Thoracic aorta (tissue), 2 donors: ENCODE data around the gene KNTC1. TPM values are rescaled to one million over a fixed set of nuclear protein-coding genes. Genes with fewer than 3 reads are reported as not detected.
"Not testable (repeated sequence)": the region's sequence is repeated elsewhere in the genome, so short reads cannot be mapped to it uniquely, and the experiment has no call there.

Experiments
- ATAC-seq: fragments of 150-250 bp; one replicate; pipeline ENCODE4 v1.8.0; 2017; ENCODE audit warnings: low read depth; ENCODE audit not compliant: insufficient number of reproducible peaks, low FRiP score
- DNase-seq: peaks from one replicate; pipeline ENCODE4 v3.0.0-alpha.2; 2020; ENCODE audit warnings: low spot score
- H3K27ac ChIP-seq, 2 donors: fragments of 200-600 bp; sonication (generic); 1 replicate in 1 of 2; 2 replicates in 1 of 2; pipeline ENCODE4 v1.5.1; 2016; ENCODE audit warnings: mild to moderate bottlenecking in 2 of 2, moderate library complexity in 2 of 2
- H3K27me3 ChIP-seq: fragments of 200-600 bp; sonication (generic); replicated peaks from 2 replicates; pipeline ENCODE4 v1.6.0; 2016; ENCODE audit warnings: mild to moderate bottlenecking; ENCODE audit not compliant: insufficient read depth
- H3K36me3 ChIP-seq: fragments of 200-600 bp; sonication (generic); one replicate; pipeline ENCODE4 v1.5.1; 2016
- H3K4me1 ChIP-seq, 2 donors: fragments of 200-600 bp; sonication (generic); 1 replicate in 1 of 2; 2 replicates in 1 of 2; pipeline versions ENCODE4 v1.5.1 to v1.6.0; 2016; ENCODE audit warnings: low read depth in 2 of 2, mild to moderate bottlenecking in 1 of 2; ENCODE audit not compliant: control insufficient read depth in 1 of 2
- H3K4me3 ChIP-seq: fragments of 200-600 bp; sonication (generic); 2 replicates; pipeline ENCODE4 v1.5.1; 2016; ENCODE audit warnings: mild to moderate bottlenecking
- H3K9me3 ChIP-seq: fragments of 200-600 bp; sonication (generic); 2 replicates; pipeline ENCODE4 v1.5.1; 2016
- CTCF ChIP-seq: fragments of 200-600 bp; sonication (generic); IDR thresholded peaks from one replicate; pipeline ENCODE4 v1.5.1; 2019; ENCODE audit warnings: antibody characterized with exemption
- total RNA-seq, 2 donors: library from RNA; depleted of rRNA; stranded (reverse); fragments of >200 nt; gene quantifications; one replicate each; pipeline versions ENCODE4 v1.1.0 to v1.2.3, GENCODE V29; 2016

KNTC1 gene
- total RNA-seq, 2 donors from 2014 or later: 11.4 to 24.4 TPM

- ATAC-seq (no peak), DNase-seq (no peak)
- Histone ChIP-seq H3K9me3 (no peaks in the 10 kb centered on the region), H3K4me3 (no peak overlapping the region), H3K27me3 (no peaks in the 10 kb centered on the region), H3K36me3 (peaks cover 40% of the 10 kb centered on the region), H3K27ac (no peak overlapping the region), H3K4me1 (peaks cover 3 to 11% of the 10 kb centered on the region in 2 donors)
- no peak for TF ChIP-seq CTCF
Observed at GRCh38 chr12:122503783-122504590, 23.1 kb upstream of the KNTC1 start.

- Histone ChIP-seq H3K36me3 (peaks cover 55% of the 10 kb centered on the region), H3K4me1 (peaks cover 0 to 5% of the 10 kb centered on the region in 2 donors), H3K9me3 (no peaks in the 10 kb centered on the region), H3K27ac (no peak overlapping the region), H3K4me3 (no peak overlapping the region), H3K27me3 (no peaks in the 10 kb centered on the region)
- DNase-seq (no peak), ATAC-seq (no peak)
- no peak for TF ChIP-seq CTCF
Observed at GRCh38 chr12:122505419-122506051, 21.5 kb upstream of the KNTC1 start.

- TF ChIP-seq CTCF: no peak
- Histone ChIP-seq H3K27me3 (no peaks in the 10 kb centered on the region), H3K36me3 (peaks cover 63% of the 10 kb centered on the region), H3K9me3 (no peaks in the 10 kb centered on the region), H3K4me3 (no peak overlapping the region), H3K4me1 (no peaks in the 10 kb centered on the region), H3K27ac (no peak overlapping the region)
- DNase-seq: no peak
- no peak for ATAC-seq
Observed at GRCh38 chr12:122506393-122506938, 20.6 kb upstream of the KNTC1 start.

- Histone ChIP-seq H3K27ac (no peak overlapping the region), H3K4me1 (no peaks in the 10 kb centered on the region), H3K4me3 (no peak overlapping the region), H3K27me3 (no peaks in the 10 kb centered on the region), H3K36me3 (peaks cover 77% of the 10 kb centered on the region), H3K9me3 (no peaks in the 10 kb centered on the region)
- no peak for TF ChIP-seq CTCF
- DNase-seq (no peak), ATAC-seq (no peak)
Observed at GRCh38 chr12:122508163-122508562, 18.9 kb upstream of the KNTC1 start.

GRCh38 chr12:122513028-122513427 lies 14.0 kb upstream of the KNTC1 start:
- H3K27me3 ChIP-seq, DNase-seq, H3K9me3 ChIP-seq, H3K4me1 ChIP-seq, H3K4me3 ChIP-seq, H3K27ac ChIP-seq, ATAC-seq: not testable (repeated sequence)
- peaks cover 89% of the 10 kb centered on the region for H3K36me3 ChIP-seq
